HG03342 (cell line): ENCODE data around the gene PRKAG2.
"Not testable (repeated sequence)": the region's sequence is repeated elsewhere in the genome, so short reads cannot be mapped to it uniquely, and the experiment has no call there.

Source experiments
- ATAC-seq: cut with Tn5 transposase; IDR thresholded peaks from one replicate; pipeline ENCODE4 v1.9.1; 2021; ENCODE audit warnings: mild to moderate bottlenecking, moderate library complexity; ENCODE audit not compliant: unreplicated experiment

PRKAG2 gene

GRCh38 chr7:151540146-151540545, 336.8 kb downstream of the PRKAG2 start:
- no peak for ATAC-seq

- peak; percentile 69 for ATAC-seq
These were observed 337.7 kb downstream of the PRKAG2 start for GRCh38 chr7:151539088-151539671.

- no peak for ATAC-seq
These were observed 338.9 kb downstream of the PRKAG2 start for GRCh38 chr7:151537818-151538561.

GRCh38 chr7:151536178-151536577, 340.7 kb downstream of the PRKAG2 start:
- not testable (repeated sequence) for ATAC-seq

- no peak for ATAC-seq
These were observed 347.1 kb downstream of the PRKAG2 start for GRCh38 chr7:151529842-151530241.

GRCh38 chr7:151524845-151525244, 352.1 kb downstream of the PRKAG2 start:
- ATAC-seq, result no peak

- no peak for ATAC-seq
These were observed 352.6 kb downstream of the PRKAG2 start for GRCh38 chr7:151524331-151524730.

- ATAC-seq, result no peak
These were observed 356.3 kb downstream of the PRKAG2 start for GRCh38 chr7:151520419-151521261.

GRCh38 chr7:151519765-151520418, 357.0 kb downstream of the PRKAG2 start, which contains the start of gene RHEB:
Gene RHEB, minus strand, starts transcription at chr7:151519895. Its CDS starts 384 bp downstream, at chr7:151519511.
- ATAC-seq, result peak; percentile 80

GRCh38 chr7:151518947-151519764, 357.8 kb downstream of the PRKAG2 start:
- peak; percentile 48 for ATAC-seq

DNA sequence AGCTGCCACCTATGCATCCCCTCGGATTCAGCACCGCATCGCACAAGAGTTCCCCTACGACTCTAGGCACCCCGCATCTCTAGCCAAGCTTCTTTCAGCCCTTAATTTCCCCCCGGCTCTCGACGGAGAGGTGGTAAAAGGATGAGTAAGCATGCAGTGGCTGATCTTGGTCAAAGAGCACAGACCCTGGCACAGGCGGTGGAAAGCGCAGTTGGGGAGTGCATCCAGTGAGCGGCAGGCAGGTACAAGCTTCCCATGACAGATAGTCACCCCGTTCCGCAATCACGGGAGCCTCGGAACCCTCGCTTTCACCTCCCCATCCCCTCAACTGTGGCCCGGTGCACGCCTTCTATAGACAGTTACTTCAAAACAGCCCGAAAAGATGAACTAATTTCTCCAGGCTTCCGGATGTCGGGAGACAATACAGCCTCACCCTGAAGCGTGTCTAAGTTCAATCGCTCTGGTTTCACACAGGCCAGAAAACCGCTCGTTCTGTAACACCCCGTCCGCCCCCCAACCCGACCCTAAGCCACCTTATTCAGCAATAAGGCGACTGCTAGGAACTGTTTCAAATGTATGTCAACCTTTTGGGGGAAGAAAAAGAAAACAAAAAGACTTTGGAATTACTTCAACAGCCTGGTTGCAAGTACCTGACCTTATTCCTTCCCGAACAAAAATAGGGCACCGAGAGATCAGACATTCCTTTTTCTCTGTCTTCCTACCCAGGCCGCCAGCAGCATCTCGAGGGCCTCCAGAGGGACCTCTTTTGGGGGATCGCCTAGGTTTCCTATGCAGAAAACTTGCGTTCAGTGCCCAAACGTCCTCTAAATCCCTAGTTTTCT, 358.6 kb downstream of the PRKAG2 start:
- no peak for ATAC-seq

DNA sequence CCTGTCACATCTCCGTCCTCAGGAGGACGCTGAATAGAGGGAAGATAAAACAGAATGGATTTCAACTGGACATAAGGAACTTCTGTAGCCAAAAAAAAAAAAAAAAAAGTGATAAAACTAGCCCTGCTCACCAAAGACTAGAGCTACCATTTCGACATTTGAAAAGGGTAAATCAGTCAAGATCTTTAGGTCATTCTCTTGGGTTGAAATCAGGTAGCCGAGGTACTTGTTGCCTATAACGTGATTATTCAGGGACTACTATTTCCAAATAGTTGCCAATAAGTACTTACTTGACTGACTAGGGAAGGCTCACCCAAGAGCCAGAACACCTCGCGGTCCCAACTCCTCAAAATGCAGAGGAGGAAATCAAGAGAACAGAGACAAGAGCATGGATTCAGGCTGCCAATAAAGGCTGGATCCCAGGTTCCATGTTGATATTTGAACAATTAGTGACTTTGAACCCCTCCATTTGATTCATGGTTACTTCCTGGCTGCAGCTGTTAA, 359.3 kb downstream of the PRKAG2 start:
- ATAC-seq, result no peak

GRCh38 chr7:151515276-151515565, 361.7 kb downstream of the PRKAG2 start:
- no peak for ATAC-seq

DNA sequence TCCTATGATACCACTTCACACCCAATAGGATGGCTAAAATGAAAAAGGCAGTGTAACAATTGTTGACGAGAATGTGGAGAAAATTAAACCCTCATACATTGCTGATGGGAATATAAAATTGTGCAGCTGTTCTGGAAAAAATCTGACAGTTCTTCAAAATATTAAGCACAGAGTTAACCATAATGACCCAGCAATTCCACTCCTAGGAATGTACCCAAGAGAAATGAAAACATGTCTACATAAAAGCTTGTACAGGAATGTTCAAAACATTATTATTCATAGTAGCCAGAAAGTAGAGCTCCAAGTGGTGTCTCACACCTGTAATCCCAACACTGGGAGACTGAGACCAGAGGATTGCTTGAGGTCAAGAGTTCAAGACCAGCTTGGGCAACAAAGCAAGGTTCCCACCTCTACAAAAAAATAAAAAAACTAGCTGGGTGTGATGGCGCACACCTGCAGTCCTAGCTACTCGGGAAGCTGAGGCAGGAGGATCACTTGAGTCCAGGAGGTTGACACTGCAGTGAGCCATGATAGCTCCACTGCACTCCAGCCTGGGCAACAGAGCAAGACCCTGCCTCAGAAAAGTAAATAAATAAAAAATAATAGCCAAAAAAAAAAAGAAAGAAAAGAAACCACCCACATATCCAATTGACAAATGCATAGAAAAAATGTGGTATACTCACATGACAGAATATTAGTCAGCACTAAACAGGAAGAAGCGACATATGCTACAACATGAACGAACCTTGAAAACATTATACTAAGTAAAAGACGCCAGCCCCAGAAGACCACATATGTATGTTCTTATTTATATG, 362.2 kb downstream of the PRKAG2 start:
- no peak for ATAC-seq

GRCh38 chr7:151513133-151513532, 363.8 kb downstream of the PRKAG2 start:
- ATAC-seq, result no peak

DNA sequence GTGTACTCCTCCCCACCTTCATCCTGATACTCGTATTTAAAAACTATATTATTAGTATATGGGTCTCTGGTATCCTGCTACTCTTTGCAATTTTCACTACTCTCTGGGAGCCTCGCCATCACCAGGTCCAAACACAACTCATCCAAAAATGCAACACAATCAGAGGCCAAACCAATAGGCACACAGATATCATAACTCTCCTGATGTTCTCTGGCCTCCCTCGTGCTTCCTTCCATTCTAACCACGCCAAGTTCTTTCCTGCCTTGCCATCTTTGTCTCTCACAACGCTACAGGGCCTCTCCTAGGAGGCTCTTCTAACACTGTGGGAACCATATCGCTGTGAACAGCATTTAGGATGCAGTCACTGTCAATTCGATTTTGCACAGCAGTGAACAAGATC, 364.6 kb downstream of the PRKAG2 start:
- ATAC-seq, result no peak

- ATAC-seq, result no peak
These were observed 365.0 kb downstream of the PRKAG2 start for GRCh38 chr7:151511946-151512345.

- no peak for ATAC-seq
These were observed 365.6 kb downstream of the PRKAG2 start for GRCh38 chr7:151511270-151511669.
